ENCODE data around the gene TAC3. TPM values are rescaled to one million over a fixed set of nuclear protein-coding genes. Genes with fewer than 3 reads are reported as not detected.
"Not testable (repeated sequence)": the region's sequence is repeated elsewhere in the genome, so short reads cannot be mapped to it uniquely, and the experiment has no call there.

The TAC3 gene
- total RNA-seq, 6 experiments from 2014 or later, result not detected

- H3K27ac ChIP-seq; H3K4me1 ChIP-seq; H3K9me3 ChIP-seq; intact Hi-C loops (cut with DNase I); H3K4me3 ChIP-seq; ATAC-seq; DNase-seq; H3K36me3 ChIP-seq; H3K27me3 ChIP-seq: not testable (repeated sequence)
- no CpG with 5 or more reads among the region's 27 CpGs for WGBS (ENCODE audit: insufficient coverage, low coverage, low lambda C conversion rate, missing lambda C conversion rate)
Observed at GRCh38 chr12:56963557-56963956, 52.8 kb downstream of the TAC3 start.

GRCh38 chr12:56962247-56962646 lies 54.1 kb downstream of the TAC3 start:
- 64% methylated on average over 4 of the region's 4 CpGs for WGBS (ENCODE audit: insufficient coverage, low coverage, low lambda C conversion rate, missing lambda C conversion rate)
- DNase-seq; H3K4me3 ChIP-seq; H3K36me3 ChIP-seq; H3K27me3 ChIP-seq; H3K27ac ChIP-seq; ATAC-seq; intact Hi-C loops (cut with DNase I); H3K9me3 ChIP-seq: not testable (repeated sequence)
- peaks cover 0 to 18% (median 6%) of the 10 kb centered on the region in 4 donors for H3K4me1 ChIP-seq

Other genes with a start within 250 kb of the TAC3 start
- not detected for gene SDR9C7, start 82.1 kb downstream of the TAC3 start, total RNA-seq
- 100 to 1,000 TPM in 4 of 6 experiments, 10 to 100 TPM in 2; 84.6 to 481 (median 147) TPM for gene RDH16, start 58.9 kb downstream of the TAC3 start, total RNA-seq
- 1 to 10 TPM; 1.8 to 3.7 (median 3.3) TPM for gene ZBTB39, start 10.0 kb downstream of the TAC3 start, total RNA-seq
- gene MYO1A, start 33.6 kb upstream of the TAC3 start, total RNA-seq, result 1 to 10 TPM in 1 of 6 experiments, under 1 TPM in 4, not detected in 1; 0.27 to 1.9 (median 0.68) TPM
- gene NEMP1, start 62.3 kb upstream of the TAC3 start, total RNA-seq, result 1 to 10 TPM; 3.8 to 6.2 (median 4.8) TPM
- gene NAB2, start 72.6 kb upstream of the TAC3 start, total RNA-seq, result 10 to 100 TPM in 2 of 6 experiments, 1 to 10 TPM in 4; 6.1 to 13.1 (median 8.9) TPM
- 100 to 1,000 TPM in 3 of 6 experiments, 10 to 100 TPM in 3; 61.8 to 108 (median 94.7) TPM for gene STAT6, start 94.8 kb upstream of the TAC3 start, total RNA-seq
- gene LRP1, start 112.0 kb upstream of the TAC3 start, total RNA-seq, result 100 to 1,000 TPM; 268 to 387 (median 301) TPM
- gene LRP1-AS, start 131.1 kb upstream of the TAC3 start, total RNA-seq, result not detected
- gene NXPH4, start 200.3 kb upstream of the TAC3 start, total RNA-seq, result 1 to 10 TPM in 2 of 6 experiments, under 1 TPM in 1, not detected in 3; 0.87 to 1.5 (median 1.2) TPM
- 100 to 1,000 TPM; 157 to 228 (median 194) TPM for gene SHMT2, start 213.2 kb upstream of the TAC3 start, total RNA-seq
- 1 to 10 TPM in 5 of 6 experiments, under 1 TPM in 1; 0.98 to 4.5 (median 1.8) TPM for gene STAC3, start 234.7 kb upstream of the TAC3 start, total RNA-seq

Data from right lobe of liver (tissue), 6 donors.